SJCRH30 (cell line): Measurements from ENCODE around the gene OR4B1. TPM values are rescaled to one million over a fixed set of nuclear protein-coding genes. Genes with fewer than 3 reads are reported as not detected.
A peak's percentile ranks its signal among the peaks of the same experiment; 100 is the strongest.
"Not testable (repeated sequence)": the region's sequence is repeated elsewhere in the genome, so short reads cannot be mapped to it uniquely, and the experiment has no call there.

Source experiments
- DNase-seq, 2 experiments: peaks; one replicate each; pipeline ENCODE4 v3.0.0-alpha.2; 2015 to 2020
- H3K27ac ChIP-seq: fragments of 250-450 bp; sonication (Bioruptor Pico); 2 replicates; pipeline ENCODE4 v1.5.1; 2020; ENCODE audit warnings: mild to moderate bottlenecking, moderate library complexity
- H3K27me3 ChIP-seq: fragments of 250-450 bp; sonication (Bioruptor Pico); 2 replicates; pipeline ENCODE4 v1.5.1; 2020; ENCODE audit warnings: mild to moderate bottlenecking, moderate library complexity
- H3K36me3 ChIP-seq: fragments of 250-450 bp; sonication (Bioruptor Pico); 2 replicates; pipeline ENCODE4 v1.5.1; 2020; ENCODE audit warnings: mild to moderate bottlenecking, moderate library complexity
- H3K4me1 ChIP-seq: fragments of 250-450 bp; sonication (Bioruptor Pico); 2 replicates; pipeline ENCODE4 v1.5.1; 2020; ENCODE audit warnings: mild to moderate bottlenecking, moderate library complexity
- H3K4me3 ChIP-seq: fragments of 250-450 bp; sonication (Bioruptor Pico); 2 replicates; pipeline ENCODE4 v1.5.1; 2020; ENCODE audit warnings: mild to moderate bottlenecking, moderate library complexity
- H3K9me3 ChIP-seq: fragments of 250-450 bp; sonication (Bioruptor Pico); replicated peaks from 2 replicates; pipeline ENCODE4 v1.5.1; 2020; ENCODE audit warnings: mild to moderate bottlenecking, moderate library complexity
- total RNA-seq: library from RNA; depleted of rRNA; stranded (reverse); fragments of >200 nt; shearing (Covaris generic); gene quantifications from 2 replicates; pipeline ENCODE4 v1.2.3, GENCODE V29; 2014; rRNA removed

Gene OR4B1, protein sequence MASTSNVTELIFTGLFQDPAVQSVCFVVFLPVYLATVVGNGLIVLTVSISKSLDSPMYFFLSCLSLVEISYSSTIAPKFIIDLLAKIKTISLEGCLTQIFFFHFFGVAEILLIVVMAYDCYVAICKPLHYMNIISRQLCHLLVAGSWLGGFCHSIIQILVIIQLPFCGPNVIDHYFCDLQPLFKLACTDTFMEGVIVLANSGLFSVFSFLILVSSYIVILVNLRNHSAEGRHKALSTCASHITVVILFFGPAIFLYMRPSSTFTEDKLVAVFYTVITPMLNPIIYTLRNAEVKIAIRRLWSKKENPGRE
- total RNA-seq: not detected in 2 replicates

DNA sequence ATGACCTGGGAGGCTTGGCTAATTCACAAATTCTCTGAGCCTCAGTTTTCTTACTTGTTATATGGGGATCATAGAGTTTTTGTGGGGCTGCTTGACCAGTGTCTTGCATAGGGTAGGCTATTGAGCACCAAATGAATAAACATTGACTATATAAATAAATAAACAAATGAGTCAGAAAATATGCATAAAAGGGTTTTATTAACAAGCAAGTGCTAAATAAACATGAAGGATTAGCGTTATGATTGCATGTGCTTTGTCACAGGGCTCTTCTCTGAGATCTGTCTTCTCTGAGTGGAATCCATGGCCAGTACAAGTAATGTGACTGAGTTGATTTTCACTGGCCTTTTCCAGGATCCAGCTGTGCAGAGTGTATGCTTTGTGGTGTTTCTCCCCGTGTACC lies at the start of gene OR4B1:
Gene OR4B1 (plus strand): TSS at position 301 of the 400 bp plus-strand sequence. CDS start 0 bp downstream, at position 301.
- Histone ChIP-seq H3K9me3 (no peaks in the 10 kb centered on the region), H3K4me1 (no peaks in the 10 kb centered on the region), H3K36me3 (no peaks in the 10 kb centered on the region), H3K27me3 (no peaks in the 10 kb centered on the region), H3K27ac (no peak within 1 kb of the TSS), H3K4me3 (no peak within 1 kb of the TSS)
- DNase-seq: no peak

DNA sequence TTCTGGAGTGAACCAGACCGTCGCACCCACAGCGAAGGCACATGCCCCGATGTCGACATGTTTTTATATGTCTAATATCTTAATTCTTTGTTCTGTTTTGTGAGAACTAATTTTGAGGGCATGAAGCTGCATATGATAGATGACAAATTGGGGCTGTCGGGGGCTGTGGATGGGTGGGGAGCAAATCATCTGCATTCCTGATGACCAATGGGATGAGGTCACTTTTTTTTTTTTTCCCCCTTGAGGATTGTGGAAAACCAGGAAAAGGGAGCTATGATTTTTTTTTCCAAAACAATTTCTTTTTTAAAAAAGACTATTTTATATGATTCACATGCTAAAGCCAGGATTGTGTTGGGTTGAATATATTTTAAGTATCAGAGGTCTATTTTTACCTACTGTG lies 49.2 kb upstream of the OR4B1 start:
- Histone ChIP-seq H3K4me1 (no peaks in the 10 kb centered on the region), H3K4me3 (no peak overlapping the region)
- DNase-seq: no peak

DNA sequence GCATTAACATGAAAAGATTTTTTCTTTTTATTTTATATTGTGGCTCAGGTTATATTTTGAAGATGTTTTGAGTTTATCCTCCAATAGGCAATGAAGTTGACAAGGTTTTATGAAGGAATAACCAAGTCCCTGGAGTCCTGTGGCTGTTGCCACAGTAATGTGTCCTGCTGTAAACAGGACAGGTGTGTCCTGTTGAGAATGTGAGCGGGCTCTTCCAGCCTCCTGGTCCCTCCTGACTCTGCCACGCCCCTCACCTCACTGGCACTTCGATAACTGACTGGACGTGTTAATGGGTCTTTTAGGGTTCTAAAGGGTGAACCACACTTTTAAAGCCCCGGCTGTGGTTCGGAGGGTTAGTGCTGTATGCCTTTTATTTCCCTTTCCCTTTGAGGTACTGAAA lies 47.8 kb upstream of the OR4B1 start:
- Histone ChIP-seq H3K9me3 (no peaks in the 10 kb centered on the region), H3K27ac (no peak overlapping the region), H3K36me3 (no peaks in the 10 kb centered on the region), H3K4me3 (no peak overlapping the region), H3K27me3 (no peaks in the 10 kb centered on the region), H3K4me1 (no peaks in the 10 kb centered on the region; the same call in 1 of the 2 replicates)
- DNase-seq: no peak

More for the DNA sequence above, 49.2 kb upstream of the OR4B1 start:
- no peaks in the 10 kb centered on the region for H3K9me3 ChIP-seq
- H3K27ac ChIP-seq: no peak overlapping the region
- H3K27me3 ChIP-seq: peaks cover 3% of the 10 kb centered on the region; the same call in 1 of the 2 replicates
- no peaks in the 10 kb centered on the region for H3K36me3 ChIP-seq

DNA sequence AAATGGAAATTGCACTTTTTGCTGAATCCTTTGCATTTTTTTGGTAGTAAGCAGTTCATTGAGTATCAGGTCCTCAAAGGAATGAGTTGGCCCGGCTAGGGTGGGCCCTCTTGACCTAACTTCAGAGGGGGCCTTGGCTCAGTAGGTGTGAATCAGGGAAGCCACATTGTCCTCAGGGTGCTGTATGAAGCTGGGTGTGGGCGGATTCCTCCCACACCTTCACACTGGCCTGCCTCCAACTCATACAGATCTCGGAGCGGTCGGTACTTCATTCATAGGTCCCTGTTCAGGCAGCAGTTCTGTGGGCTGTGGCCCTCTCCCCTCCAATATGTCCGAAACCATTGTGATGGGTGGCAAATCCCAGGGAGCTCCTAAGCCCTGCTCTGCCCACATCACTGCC lies 47.4 kb upstream of the OR4B1 start:
- Histone ChIP-seq H3K27ac (no peak overlapping the region), H3K4me3 (no peak overlapping the region), H3K4me1 (no peaks in the 10 kb centered on the region; the same call in 1 of the 2 replicates), H3K27me3 (no peaks in the 10 kb centered on the region), H3K9me3 (no peaks in the 10 kb centered on the region), H3K36me3 (no peaks in the 10 kb centered on the region)
- no peak for DNase-seq

DNA sequence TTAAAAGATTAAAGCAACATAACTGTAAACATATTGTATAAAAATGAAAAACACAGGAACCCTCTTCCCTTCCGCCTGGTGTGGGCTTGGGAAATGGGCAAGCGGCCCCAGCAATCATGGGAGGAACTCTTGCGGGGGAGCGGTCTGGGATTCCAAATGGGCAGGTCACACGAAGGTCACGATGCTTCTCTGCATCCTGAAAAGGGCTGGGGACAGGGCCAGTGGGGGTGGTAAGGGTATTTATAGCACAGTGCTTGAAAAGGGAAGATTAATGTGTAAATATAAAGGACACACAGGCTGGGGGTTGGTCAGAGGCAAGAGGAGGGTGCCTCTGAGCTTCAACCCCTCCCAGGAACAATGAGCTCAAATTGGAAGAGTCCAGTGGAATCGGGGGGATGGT lies 46.9 kb upstream of the OR4B1 start:
- H3K9me3 ChIP-seq: no peaks in the 10 kb centered on the region
- H3K27ac ChIP-seq: no peak overlapping the region
- DNase-seq: no peak
- H3K27me3 ChIP-seq: no peaks in the 10 kb centered on the region
- no peaks in the 10 kb centered on the region; the same call in 1 of the 2 replicates for H3K4me1 ChIP-seq
- H3K4me3 ChIP-seq: no peak overlapping the region
- no peaks in the 10 kb centered on the region for H3K36me3 ChIP-seq

DNA sequence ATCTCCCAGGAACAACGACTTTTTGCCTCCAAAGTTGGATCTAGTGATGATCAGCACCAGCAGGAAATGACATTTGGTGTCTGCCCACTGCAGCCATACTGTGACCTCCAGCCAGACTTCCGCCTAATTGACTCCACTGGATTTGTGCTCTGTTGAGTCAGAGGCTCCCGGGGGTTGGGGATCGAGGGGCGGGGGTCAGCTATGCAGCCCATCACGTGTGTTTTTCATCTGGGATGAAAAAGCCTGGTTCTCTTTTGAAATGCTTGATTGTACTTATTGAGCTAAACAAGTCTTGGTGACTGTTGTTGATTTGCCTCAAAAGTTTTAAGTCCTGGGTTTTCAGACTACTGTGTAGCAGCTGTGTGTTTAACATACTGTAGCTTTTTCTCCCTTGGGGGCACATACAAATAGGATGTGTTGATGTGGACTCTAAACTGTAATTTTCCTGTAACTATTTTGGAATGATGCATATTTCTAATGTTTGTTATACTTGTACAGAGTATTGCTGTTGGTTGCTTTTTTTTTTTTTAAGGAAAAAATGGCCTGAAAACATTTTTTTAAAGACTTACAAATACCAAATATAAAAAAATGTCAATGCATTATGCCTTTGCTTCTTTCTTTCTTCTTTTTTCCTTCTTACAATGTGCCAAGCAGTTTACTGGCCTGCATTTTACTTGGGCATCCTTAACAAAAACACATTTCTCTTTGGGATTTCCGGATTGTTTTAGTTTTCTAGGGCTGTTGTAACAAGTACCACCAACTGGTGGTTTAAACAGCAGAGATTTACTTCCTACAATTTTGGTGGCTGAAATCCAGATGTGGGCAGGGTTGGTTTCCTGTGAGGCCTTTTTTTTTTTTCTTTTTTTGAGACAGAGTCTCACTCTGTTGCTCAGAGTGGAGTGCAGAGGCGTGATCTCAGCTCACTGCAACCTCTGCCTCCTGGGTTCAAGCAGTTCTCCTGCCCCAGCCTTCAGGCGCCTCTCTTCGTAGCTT lies 46.1 kb upstream of the OR4B1 start:
- no peaks in the 10 kb centered on the region for H3K9me3 ChIP-seq
- no peaks in the 10 kb centered on the region; the same call in 1 of the 2 replicates for H3K4me1 ChIP-seq
- H3K4me3 ChIP-seq: no peak overlapping the region
- no peaks in the 10 kb centered on the region for H3K36me3 ChIP-seq
- no peaks in the 10 kb centered on the region for H3K27me3 ChIP-seq
- no peak overlapping the region for H3K27ac ChIP-seq
- no peak for DNase-seq

DNA sequence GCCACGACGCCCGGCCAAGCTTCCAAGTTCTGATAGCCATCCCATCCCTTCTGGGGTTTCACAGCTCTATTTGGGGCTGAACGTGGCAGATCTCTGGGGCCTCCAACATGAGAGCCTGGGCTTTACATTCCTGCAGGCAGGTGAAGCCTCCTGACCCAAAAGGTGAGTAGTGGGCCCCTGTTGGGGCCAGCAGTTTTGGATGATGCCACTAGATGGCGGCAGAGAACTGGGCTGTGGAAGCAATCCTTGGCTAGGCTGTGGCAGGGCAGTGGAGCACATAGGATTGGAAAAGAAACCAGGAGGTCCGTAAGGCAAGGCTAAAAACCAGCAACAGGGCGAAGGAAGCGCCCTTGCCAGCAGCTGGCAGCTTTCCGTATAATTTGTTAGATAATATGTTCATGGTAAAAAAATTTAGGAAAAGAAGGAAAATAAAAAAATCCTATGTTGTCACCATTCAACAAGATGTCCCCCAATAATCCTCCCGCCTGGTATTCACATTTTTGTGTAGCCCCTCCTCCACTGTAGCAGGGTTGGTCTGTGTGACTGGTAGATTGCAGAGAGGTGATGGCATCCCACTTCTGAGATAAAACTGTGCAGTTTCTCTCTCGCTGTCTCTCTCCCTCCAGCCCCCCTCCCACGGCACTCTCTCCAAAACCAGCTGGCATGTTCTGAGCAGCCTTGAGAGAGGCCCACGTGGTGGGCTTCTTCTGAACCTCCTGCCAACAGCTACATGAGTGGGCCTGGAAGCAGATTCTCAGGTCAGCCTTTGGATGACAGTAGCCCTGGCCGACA lies 43.6 kb upstream of the OR4B1 start:
- peak; percentile 51 to 75 for DNase-seq
- Histone ChIP-seq H3K9me3 (no peaks in the 10 kb centered on the region), H3K4me1 (no peaks in the 10 kb centered on the region; the same call in 1 of the 2 replicates), H3K27ac (no peak overlapping the region), H3K4me3 (no peak overlapping the region), H3K27me3 (no peaks in the 10 kb centered on the region), H3K36me3 (no peaks in the 10 kb centered on the region)

DNA sequence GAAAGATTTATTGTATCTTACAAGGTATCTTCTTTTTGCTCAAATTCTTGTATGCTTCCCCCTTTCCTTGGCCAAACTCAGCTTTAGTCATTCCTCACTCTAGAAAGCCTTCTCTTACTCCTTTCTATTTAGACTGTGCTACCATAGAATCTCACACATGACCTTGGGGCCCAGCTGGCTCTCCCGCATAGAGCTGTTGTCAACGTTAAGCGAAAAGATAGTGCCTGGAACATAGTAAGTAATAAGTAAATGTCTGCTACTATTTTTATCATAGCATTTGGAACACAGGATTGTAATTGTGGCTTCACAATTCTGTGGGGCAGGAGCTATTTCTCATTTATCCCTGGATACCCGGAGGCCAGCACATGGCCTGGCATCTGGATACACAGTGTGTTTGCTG lies 38.9 kb upstream of the OR4B1 start:
- no peak overlapping the region for H3K4me3 ChIP-seq
- no peaks in the 10 kb centered on the region for H3K36me3 ChIP-seq
- H3K4me1 ChIP-seq: no peaks in the 10 kb centered on the region; the same call in 1 of the 2 replicates
- H3K9me3 ChIP-seq: no peaks in the 10 kb centered on the region
- H3K27ac ChIP-seq: no peak overlapping the region
- H3K27me3 ChIP-seq: no peaks in the 10 kb centered on the region
- no peak for DNase-seq

DNA sequence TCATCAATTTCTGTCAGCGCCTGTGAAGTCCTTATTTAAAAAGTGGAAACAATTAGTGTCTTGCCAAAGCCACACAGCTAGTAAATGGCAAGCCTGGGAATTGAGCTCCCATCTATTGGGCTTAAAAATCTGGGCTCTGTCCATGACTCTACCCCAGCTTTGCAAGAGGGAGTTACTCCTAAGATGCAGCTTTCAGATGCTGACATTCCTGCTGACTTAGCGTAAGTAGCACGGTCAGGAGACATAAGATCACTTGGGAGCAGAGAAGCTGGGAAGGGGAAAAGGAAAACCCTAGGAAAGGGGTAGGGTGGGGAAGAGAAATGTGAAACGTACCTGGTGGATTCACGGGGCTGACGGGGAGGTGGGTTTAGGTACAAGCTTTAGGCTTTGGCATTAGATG lies 36.0 kb upstream of the OR4B1 start:
- Histone ChIP-seq H3K4me1 (no peaks in the 10 kb centered on the region), H3K9me3 (no peaks in the 10 kb centered on the region)
- DNase-seq: no peak

DNA sequence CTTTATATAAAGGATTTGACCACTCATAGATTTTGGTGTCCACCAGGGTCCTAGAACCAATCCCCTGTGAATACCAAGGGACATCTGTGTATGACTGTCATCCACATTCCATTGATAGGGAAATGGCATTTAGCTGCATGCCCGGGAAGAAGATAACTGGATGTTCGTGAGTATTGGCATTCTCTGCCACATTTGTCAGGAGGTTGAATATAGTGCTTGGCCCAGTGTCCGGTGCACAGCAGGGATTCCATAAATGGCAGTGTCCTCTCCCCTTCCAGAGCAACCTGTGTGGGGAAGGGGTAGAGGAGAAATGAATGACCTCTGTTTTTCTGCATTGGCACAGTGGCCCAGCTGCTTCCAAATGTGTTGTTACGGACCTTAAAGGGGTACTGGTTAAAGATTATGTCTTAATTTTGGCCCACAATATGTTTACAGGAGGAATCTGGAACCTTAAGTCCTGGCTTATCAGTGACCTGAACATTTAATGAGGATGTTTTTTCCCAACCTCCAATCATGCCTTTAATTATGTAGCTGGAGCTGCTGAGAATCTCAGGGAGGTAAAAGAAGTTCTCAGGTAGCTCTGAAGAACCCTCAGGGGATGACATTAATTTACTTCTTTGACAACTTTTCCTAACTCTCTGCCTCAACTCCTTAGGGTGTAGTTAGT lies 33.6 kb upstream of the OR4B1 start:
- H3K4me3 ChIP-seq: no peak overlapping the region
- H3K36me3 ChIP-seq: no peaks in the 10 kb centered on the region
- H3K4me1 ChIP-seq: no peaks in the 10 kb centered on the region
- H3K9me3 ChIP-seq: no peaks in the 10 kb centered on the region
- H3K27me3 ChIP-seq: no peaks in the 10 kb centered on the region
- H3K27ac ChIP-seq: no peak overlapping the region
- DNase-seq: no peak

More for the DNA sequence above, 36.0 kb upstream of the OR4B1 start:
- no peaks in the 10 kb centered on the region for H3K27me3 ChIP-seq
- H3K36me3 ChIP-seq: no peaks in the 10 kb centered on the region
- H3K27ac ChIP-seq: no peak overlapping the region
- no peak overlapping the region for H3K4me3 ChIP-seq

DNA sequence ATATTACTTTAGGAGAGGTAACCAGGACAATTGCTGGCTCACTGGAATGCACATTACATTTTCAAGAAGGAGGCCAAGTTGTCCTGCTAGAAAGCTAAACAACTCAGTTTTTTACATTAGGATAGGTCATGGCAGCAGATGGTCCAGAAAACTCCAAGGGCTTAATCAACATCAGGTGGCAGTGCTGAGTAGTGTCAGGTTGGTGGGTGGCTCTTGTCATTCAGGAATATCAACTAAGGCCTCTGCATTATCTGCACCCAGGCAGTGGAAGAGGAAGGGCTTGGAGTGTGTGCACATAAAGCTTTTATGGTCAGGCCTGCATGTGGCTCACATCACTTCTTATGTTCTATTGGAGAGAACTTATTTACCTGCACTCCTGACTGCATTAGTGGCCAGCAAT lies 32.2 kb upstream of the OR4B1 start:
- no peaks in the 10 kb centered on the region for H3K9me3 ChIP-seq
- DNase-seq: no peak

DNA sequence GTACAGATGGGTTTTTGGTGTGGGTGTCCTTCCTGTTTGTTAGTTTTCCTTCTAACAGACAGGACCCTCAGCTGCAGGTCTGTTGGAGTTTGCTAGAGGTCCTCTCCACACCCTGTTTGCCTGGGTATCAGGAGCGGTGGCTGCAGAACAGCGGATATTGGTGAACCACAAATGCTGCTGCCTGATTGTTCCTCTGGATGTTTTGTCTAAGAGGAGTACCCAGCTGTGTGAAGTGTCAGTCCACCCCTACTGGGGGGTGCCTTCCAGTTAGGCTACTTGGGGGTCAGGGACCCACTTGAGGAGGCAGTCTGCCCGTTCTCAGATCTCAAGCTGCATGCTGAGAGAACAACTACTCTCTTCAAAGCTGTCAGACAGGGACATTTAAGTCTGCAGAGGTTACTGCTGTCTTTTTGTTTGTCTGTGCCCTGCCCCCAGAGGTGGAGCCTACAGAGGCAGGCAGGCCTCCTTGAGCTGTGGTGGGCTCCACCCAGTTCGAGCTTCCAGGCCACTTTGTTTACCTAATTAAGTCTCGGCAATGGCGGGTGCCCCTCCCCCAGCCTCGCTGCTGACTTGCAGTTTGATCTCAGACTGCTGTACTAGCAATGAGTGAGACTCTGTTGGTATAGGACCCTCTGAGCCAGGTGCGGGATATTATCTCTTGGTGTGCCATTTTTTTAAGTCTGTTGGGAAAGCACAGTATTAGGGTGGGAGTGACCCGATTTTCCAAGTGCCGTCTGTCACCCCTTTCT lies 25.5 kb upstream of the OR4B1 start:
- not testable (repeated sequence) for H3K4me3 ChIP-seq, H3K27me3 ChIP-seq, H3K4me1 ChIP-seq, H3K36me3 ChIP-seq, H3K9me3 ChIP-seq, DNase-seq, H3K27ac ChIP-seq

More for the DNA sequence above, 32.2 kb upstream of the OR4B1 start:
- Histone ChIP-seq H3K27ac (no peak overlapping the region), H3K4me3 (no peak overlapping the region), H3K36me3 (no peaks in the 10 kb centered on the region), H3K4me1 (no peaks in the 10 kb centered on the region), H3K27me3 (no peaks in the 10 kb centered on the region)

DNA sequence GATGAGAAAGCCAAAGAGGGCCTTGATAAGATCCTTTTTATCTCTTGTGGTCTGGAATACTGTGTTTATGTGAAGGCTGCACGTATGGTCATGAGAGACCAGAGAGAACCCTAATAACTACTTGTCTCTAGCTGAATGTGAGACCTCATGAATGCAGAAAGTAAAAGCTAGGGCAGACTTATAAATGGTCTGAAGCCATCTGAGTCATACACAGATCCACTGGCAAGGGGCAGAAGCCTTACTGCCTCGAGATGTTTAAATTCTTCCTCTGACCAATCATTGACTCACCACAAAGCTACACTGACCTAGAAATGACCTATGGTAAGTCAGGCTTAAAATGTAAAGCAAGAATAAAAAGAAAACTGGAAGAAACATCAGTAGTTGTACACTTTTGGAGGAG lies 22.7 kb upstream of the OR4B1 start:
- H3K36me3 ChIP-seq: no peaks in the 10 kb centered on the region
- no peak overlapping the region for H3K27ac ChIP-seq
- H3K27me3 ChIP-seq: no peaks in the 10 kb centered on the region
- no peaks in the 10 kb centered on the region for H3K4me1 ChIP-seq
- no peak overlapping the region for H3K4me3 ChIP-seq
- no peaks in the 10 kb centered on the region for H3K9me3 ChIP-seq
- DNase-seq: no peak
